H1 (cell line): ENCODE measurements around the gene NT5M. TPM values are rescaled to one million over a fixed set of nuclear protein-coding genes. Genes with fewer than 3 reads are reported as not detected.
A peak's percentile ranks its signal among the peaks of the same experiment; 100 is the strongest.

ENCODE experiments used
- CTCF ChIA-PET: fragments of 300-600 bp; sonication (Branson Sonifier 250); formaldehyde crosslinking; loops from one replicate; lab custom pipeline; 2021; ENCODE audit not compliant: partially characterized antibody; lab: Charles Lee
- POLR2A ChIA-PET: fragments of 300-600 bp; sonication (Branson Sonifier 250); formaldehyde crosslinking; loops from one replicate; lab custom pipeline; 2021; ENCODE audit warnings: inconsistent platforms; ENCODE audit not compliant: partially characterized antibody; lab: Charles Lee
- DNase-seq, 2 experiments: peaks; one replicate each; pipeline versions ENCODE4 v3.0.0 to v3.0.0-alpha.2; 2010 to 2022; ENCODE audit warnings: low spot score in 2 of 2, low read depth in 1 of 2, mixed read lengths in 1 of 2
- FAIRE-seq: peaks from 2 replicates; lab custom pipeline; 2011; peaks lifted over from hg19 to GRCh38; lab: Jason Lieb, UNC
- H2AFZ ChIP-seq: 2 replicates; pipeline ENCODE4 v1.8.1; 2012; ENCODE audit warnings: low read length, inconsistent platforms
- H2AK5ac ChIP-seq: 2 replicates; pipeline ENCODE4 v1.6.1; 2013; ENCODE audit warnings: low read depth, low read length
- H2BK120ac ChIP-seq: replicated peaks from 2 replicates; pipeline ENCODE3; 2013; ENCODE audit warnings: low read depth, low read length, inconsistent platforms
- H2BK12ac ChIP-seq: 2 replicates; pipeline ENCODE4 v1.6.1; 2013; ENCODE audit warnings: low read depth, low read length
- H2BK15ac ChIP-seq: 2 replicates; pipeline ENCODE4 v1.6.1; 2013; ENCODE audit warnings: low read length
- H2BK20ac ChIP-seq: 2 replicates; pipeline ENCODE4 v1.6.1; 2013; ENCODE audit warnings: low read length
- H2BK5ac ChIP-seq: 2 replicates; pipeline ENCODE4 v1.6.1; 2013; ENCODE audit warnings: low read depth, low read length
- H3K14ac ChIP-seq: 2 replicates; pipeline ENCODE4 v1.6.1; 2013; ENCODE audit warnings: inconsistent platforms; ENCODE audit not compliant: insufficient read length
- H3K18ac ChIP-seq: 2 replicates; pipeline ENCODE4 v1.6.1; 2013; ENCODE audit warnings: low read length; ENCODE audit errors: extremely low read depth
- H3K23ac ChIP-seq: 2 replicates; pipeline ENCODE4 v1.6.1; 2013; ENCODE audit warnings: inconsistent platforms; ENCODE audit not compliant: insufficient read length
- H3K23me2 ChIP-seq: 2 replicates; pipeline ENCODE4 v1.6.1; 2013; ENCODE audit warnings: low read depth, low read length
- H3K27ac ChIP-seq: 2 replicates; pipeline ENCODE4 v1.6.1; 2011; ENCODE audit warnings: low read depth, low read length, inconsistent platforms
- H3K27me3 ChIP-seq, 4 experiments: replicated peaks in 1 of 4; 1 replicate in 1 of 4; 2 replicates in 3 of 4; pipeline versions ENCODE4 v1.6.1 to v1.8.1; 2011 to 2013; ENCODE audit warnings: low read length in 3 of 4, mild to moderate bottlenecking in 3 of 4, inconsistent platforms in 2 of 4, mixed read lengths in 2 of 4, moderate library complexity in 1 of 4; ENCODE audit not compliant: control insufficient read depth in 3 of 4, insufficient read depth in 3 of 4; ENCODE audit errors: extremely low read depth in 1 of 4
- H3K36me3 ChIP-seq, 4 experiments: 2 replicates each; pipeline versions ENCODE4 v1.6.1 to v1.8.1; 2011 to 2013; ENCODE audit warnings: mild to moderate bottlenecking in 4 of 4, low read length in 3 of 4, moderate library complexity in 2 of 4, control low read depth in 1 of 4, inconsistent platforms in 1 of 4; ENCODE audit not compliant: insufficient read depth in 4 of 4, control insufficient read depth in 2 of 4
- H3K4ac ChIP-seq: replicated peaks from 2 replicates; pipeline ENCODE3; 2013; ENCODE audit warnings: low read length, low read depth, mixed read lengths, inconsistent platforms; ENCODE audit not compliant: insufficient read length
- H3K4me1 ChIP-seq, 4 experiments: replicated peaks in 1 of 4; 1 replicate in 1 of 4; 2 replicates in 3 of 4; pipeline versions ENCODE4 v1.6.1 to v1.8.1; 2011 to 2013; ENCODE audit warnings: low read length in 3 of 4, inconsistent platforms in 2 of 4, mixed read lengths in 1 of 4; ENCODE audit not compliant: insufficient read depth in 4 of 4, control insufficient read depth in 3 of 4
- H3K4me2 ChIP-seq, 2 experiments: 2 replicates each; pipeline versions ENCODE4 v1.6.1 to v1.8.1; 2011 to 2013; ENCODE audit warnings: low read depth in 2 of 2, low read length in 2 of 2, control low read depth in 1 of 2, inconsistent platforms in 1 of 2, mild to moderate bottlenecking in 1 of 2; ENCODE audit not compliant: insufficient read depth in 1 of 2
- H3K4me3 ChIP-seq, 4 experiments: fragments of 200-600, 300-600 bp in 1 of 4; sonication (generic), shearing (Covaris generic), sonication (Bioruptor Twin) in 1 of 4; 2 replicates each; pipeline versions ENCODE4 v1.5.1 to v1.8.1; 2011 to 2016; ENCODE audit warnings: low read length in 4 of 4, low read depth in 3 of 4, control low read depth in 2 of 4, inconsistent platforms in 2 of 4, mild to moderate bottlenecking in 2 of 4, mixed read lengths in 1 of 4, moderate library complexity in 1 of 4; ENCODE audit not compliant: insufficient read depth in 2 of 4; ENCODE audit errors: extremely low read depth in 1 of 4
- H3K56ac ChIP-seq: replicated peaks from 2 replicates; pipeline ENCODE3; 2013; ENCODE audit warnings: low read depth, mild to moderate bottlenecking, mixed read lengths, low read length, inconsistent platforms; ENCODE audit not compliant: insufficient read length
- H3K79me1 ChIP-seq: 2 replicates; pipeline ENCODE4 v1.6.1; 2013; ENCODE audit warnings: low read depth, low read length, control low read depth
- H3K79me2 ChIP-seq, 2 experiments: 2 replicates each; pipeline versions ENCODE4 v1.6.1 to v1.8.1; 2012 to 2013; ENCODE audit warnings: low read length in 2 of 2, mild to moderate bottlenecking in 2 of 2, inconsistent platforms in 1 of 2; ENCODE audit not compliant: insufficient read depth in 2 of 2, control insufficient read depth in 1 of 2
- H3K9ac ChIP-seq, 4 experiments: replicated peaks in 1 of 4; 1 replicate in 1 of 4; 2 replicates in 3 of 4; pipeline versions ENCODE4 v1.6.1 to v1.8.1; 2011 to 2013; ENCODE audit warnings: low read depth in 3 of 4, low read length in 3 of 4, control low read depth in 2 of 4, mild to moderate bottlenecking in 2 of 4, moderate library complexity in 2 of 4, inconsistent platforms in 1 of 4; ENCODE audit errors: extremely low read depth in 1 of 4
- H3K9me3 ChIP-seq, 2 experiments: 2 replicates each; pipeline versions ENCODE4 v1.6.1 to v1.8.1; 2012 to 2013; ENCODE audit warnings: mild to moderate bottlenecking in 2 of 2, moderate library complexity in 2 of 2, control low read depth in 1 of 2, inconsistent platforms in 1 of 2, low read depth in 1 of 2, low read length in 1 of 2, mixed read lengths in 1 of 2; ENCODE audit not compliant: insufficient read depth in 2 of 2
- H4K20me1 ChIP-seq, 2 experiments: replicated peaks in 1 of 2; 2 replicates each; pipeline versions ENCODE3 to v1.8.1; 2011 to 2013; ENCODE audit warnings: inconsistent platforms in 2 of 2, low read length in 2 of 2, mild to moderate bottlenecking in 1 of 2; ENCODE audit not compliant: insufficient read depth in 2 of 2, control insufficient read depth in 1 of 2
- H4K5ac ChIP-seq: 2 replicates; pipeline ENCODE4 v1.6.1; 2013; ENCODE audit warnings: low read length, low read depth, mixed read lengths, inconsistent platforms; ENCODE audit not compliant: insufficient read length
- H4K8ac ChIP-seq: 2 replicates; pipeline ENCODE4 v1.8.0; 2013; ENCODE audit warnings: mild to moderate bottlenecking, moderate library complexity, low read length, inconsistent platforms; ENCODE audit not compliant: insufficient read depth; ENCODE audit errors: extremely low read depth
- H4K91ac ChIP-seq: replicated peaks from 2 replicates; pipeline ENCODE3; 2013; ENCODE audit warnings: low read length, mixed read lengths, inconsistent platforms; ENCODE audit not compliant: insufficient read length
- HDAC2 ChIP-seq, 2 experiments: fragments of 300-600 bp in 1 of 2; sonication (generic) in 1 of 2; IDR thresholded peaks; 2 replicates each; pipeline ENCODE4 v1.6.1; 2011 to 2012; ENCODE audit warnings: low read depth in 2 of 2, low read length in 2 of 2, mild to moderate bottlenecking in 2 of 2, moderate library complexity in 2 of 2, borderline replicate concordance in 1 of 2, inconsistent platforms in 1 of 2
- KDM1A ChIP-seq: fragments of 200-600, 300-600 bp; sonication (generic); IDR thresholded peaks from 2 replicates; pipeline ENCODE4 v1.7.1; 2016; ENCODE audit warnings: mild to moderate bottlenecking, low read length, borderline replicate concordance
- TAF7 ChIP-seq: optimal IDR thresholded peaks from 2 replicates; pipeline ENCODE3; 2011; ENCODE audit warnings: low read depth, mild to moderate bottlenecking, inconsistent platforms, low read length, moderate library complexity, borderline replicate concordance
- TBP ChIP-seq: IDR thresholded peaks from 2 replicates; pipeline ENCODE4 v1.6.1; 2011; ENCODE audit warnings: low read depth, low read length, improper control_type of control experiment
- WGBS, 2 experiments: shearing (Covaris generic) in 1 of 2; methylation state at CpG; one replicate each; pipeline versions ENCODE4 v1.1.6 to v1.1.7; 2013 to 2015; ENCODE audit warnings: low lambda C conversion rate in 2 of 2, mixed read lengths in 2 of 2, inconsistent platforms in 1 of 2, low coverage in 1 of 2, missing lambda C conversion rate in 1 of 2; ENCODE audit not compliant: insufficient replicate concordance in 2 of 2, insufficient coverage in 1 of 2, insufficient read length in 1 of 2; ENCODE audit errors: extremely low coverage in 1 of 2, missing lambda C conversion rate in 1 of 2; 5-methylcytosine and 5-hydroxymethylcytosine counted together
- polyA plus RNA-seq, 7 experiments: library from polyadenylated mRNA; depleted of rRNA in 3 of 7; stranded (reverse) in 5 of 7; unstranded in 2 of 7; fragments of >200 nt in 5 of 7; fragments of 200-250 nt in 2 of 7; gene quantifications; 1 replicate in 5 of 7; 2 replicates in 1 of 7; 4 replicates in 1 of 7; pipeline versions ENCODE4 v1.2.1 to v1.2.3, GENCODE V29; 2011 to 2013; ENCODE audit warnings: missing spikeins in 2 of 7, mixed read lengths in 2 of 7
- total RNA-seq: library from RNA; stranded (reverse); fragmentation: NEBNext Ultra II Directional; extraction: Animal tissue kit (Norgen Biotek cat#: 25700); gene quantifications from 2 replicates; pipeline ENCODE4 v1.2.1, GENCODE V29; 2021

Gene NT5M
- total and polyA plus RNA-seq, 2 of the 8 experiments (the other 6 are each of a cell fraction or from before 2014, with no cell fraction given) = 7.6 to 18.2 TPM

GRCh38 chr17:17303847-17304490 lies 796 bp downstream of the NT5M start:
- Histone ChIP-seq H3K4me2 (peak overlapping the region; percentile 96 to 99), H2AK5ac (no peak overlapping the region), H3K14ac (no peak overlapping the region), H3K9ac (peak overlapping the region in 1 of 4 experiments; percentile 58; a peak in 1 of 7 replicates), H4K8ac (peak overlapping the region; percentile 41), H2AFZ (no peak overlapping the region), H4K91ac (no peak overlapping the region), H2BK120ac (no peak overlapping the region), H2BK12ac (no peak overlapping the region), H3K4me1 (peaks cover 0 to 6% (median under 1%) of the 10 kb centered on the region in 4 experiments; a peak in 4 of 7 replicates), H3K9me3 (no peaks in the 10 kb centered on the region), H3K27me3 (peaks cover 0 to 10% (median 8%) of the 10 kb centered on the region in 4 experiments; a peak in 5 of 7 replicates), H3K79me1 (no peaks in the 10 kb centered on the region), H3K23ac (no peak overlapping the region), H3K56ac (no peak overlapping the region)
- WGBS, 2 experiments = 32% methylated on average over 17 of the region's 21 CpGs; no CpG with 5 or more reads in 1 of the 2 experiments
- ChIA-PET POLR2A (interaction anchor here (0.6 kb wide), 1 partner anchor 11 kb away, joined by 3 read pairs; no protein-coding TSS in a partner anchor), CTCF (interaction anchor here (0.8 to 1.4 kb wide), 4 partner anchors 9 to 37 kb away, joined by 3 to 7 read pairs (median 5); no protein-coding TSS in a partner anchor)
- no peak for FAIRE-seq
- TF ChIP-seq HDAC2 (IDR thresholded peaks at IDR 0.05; ENCODE audit: borderline replicate concordance in 1 of 2, low read depth in 2 of 2, low read length in 2 of 2) (no peak), TAF7 (no peak), TBP (no peak), KDM1A (peak; percentile 70; the same call in 1 of the 2 replicates)
- TF ChIP-seq, all 59 proteins: peak for 1
- H3K36me3 ChIP-seq = no peaks in the 10 kb centered on the region
- H4K5ac ChIP-seq = no peak overlapping the region
- H2BK5ac ChIP-seq = no peak overlapping the region
- H3K23me2 ChIP-seq = peaks cover 11% of the 10 kb centered on the region
- no peaks in the 10 kb centered on the region for H3K79me2 ChIP-seq
- DNase-seq = no peak
- no peak overlapping the region for H3K4ac ChIP-seq
- no peak overlapping the region for H3K27ac ChIP-seq
- peak overlapping the region; percentile 61 to 75 (median 69) for H3K4me3 ChIP-seq
- no peaks in the 10 kb centered on the region for H4K20me1 ChIP-seq
- no peak overlapping the region for H2BK20ac ChIP-seq
- H3K18ac ChIP-seq = no peak overlapping the region
- H2BK15ac ChIP-seq = no peak overlapping the region
